Measurements from ENCODE around the gene TBCB. TPM values are rescaled to one million over a fixed set of nuclear protein-coding genes. Genes with fewer than 3 reads are reported as not detected.

Gene TBCB
- total and polyA plus RNA-seq, 2 experiments from 2014 or later, result 123 to 149 TPM

DNA sequence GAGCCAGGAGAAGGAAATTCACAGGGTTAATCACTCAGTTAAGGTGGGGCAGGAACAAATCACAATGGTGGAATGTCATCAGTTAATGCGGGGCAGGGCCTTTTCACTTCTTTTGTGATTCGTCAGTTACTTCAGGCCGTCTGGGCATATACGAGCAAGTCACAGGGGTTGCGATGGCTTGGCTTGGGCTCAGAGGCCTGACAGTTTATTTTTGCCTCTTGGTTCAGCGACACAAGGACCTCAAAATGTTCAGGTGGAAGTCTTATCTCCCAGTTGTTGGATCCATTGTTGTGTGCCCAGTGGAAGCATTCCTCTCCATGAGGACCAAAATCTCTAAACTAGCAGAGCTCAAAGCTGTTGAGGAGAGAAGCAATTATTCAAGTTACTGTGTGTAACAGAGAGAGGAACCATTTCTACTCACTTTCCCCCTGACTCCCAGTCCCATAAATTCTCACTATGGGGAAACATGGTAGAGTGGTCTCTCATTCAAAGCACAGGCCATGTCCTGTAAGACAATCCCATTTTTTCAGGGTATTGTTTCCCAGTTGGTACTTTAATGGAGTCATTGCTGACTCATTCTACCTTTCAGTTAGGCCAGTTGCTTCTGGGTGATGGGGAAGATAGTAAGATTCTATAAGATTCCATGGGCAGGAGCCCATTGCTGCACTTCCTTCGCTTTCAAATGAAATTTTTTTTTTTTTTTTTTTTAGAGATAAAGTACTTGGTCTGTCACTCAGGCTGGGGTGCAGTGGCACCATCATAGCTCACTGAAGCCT is 45.7 kb downstream of the TBCB start:
- DNase-seq (ENCODE audit: low spot score), result no peak
- Histone ChIP-seq H3K36me3 (replicated peaks; ENCODE audit: insufficient read depth, low read depth) (no peaks in the 10 kb centered on the region), H3K9me2 (replicated peaks; ENCODE audit: insufficient read depth) (no peaks in the 10 kb centered on the region), H3K4me3 (no peak overlapping the region), H3K4me2 (no peak overlapping the region), H3K79me2 (no peaks in the 10 kb centered on the region), H3K9me3 (ENCODE audit: low read depth) (no peaks in the 10 kb centered on the region), H3K27me3 (no peaks in the 10 kb centered on the region), H4K20me1 (ENCODE audit: insufficient read depth, poor library complexity, severe bottlenecking) (no peaks in the 10 kb centered on the region), H3K4me1 (ENCODE audit: insufficient read depth) (no peaks in the 10 kb centered on the region), H2AFZ (no peak overlapping the region), H3K27ac (no peak overlapping the region)
- 94% methylated on average over 7 of the region's 7 CpGs for WGBS (ENCODE audit: low lambda C conversion rate, missing lambda C conversion rate)
- TF ChIP-seq EZH2 (IDR thresholded peaks at IDR 0.05; ENCODE audit: borderline replicate concordance), result no peak
- TF ChIP-seq, protein P1, sequence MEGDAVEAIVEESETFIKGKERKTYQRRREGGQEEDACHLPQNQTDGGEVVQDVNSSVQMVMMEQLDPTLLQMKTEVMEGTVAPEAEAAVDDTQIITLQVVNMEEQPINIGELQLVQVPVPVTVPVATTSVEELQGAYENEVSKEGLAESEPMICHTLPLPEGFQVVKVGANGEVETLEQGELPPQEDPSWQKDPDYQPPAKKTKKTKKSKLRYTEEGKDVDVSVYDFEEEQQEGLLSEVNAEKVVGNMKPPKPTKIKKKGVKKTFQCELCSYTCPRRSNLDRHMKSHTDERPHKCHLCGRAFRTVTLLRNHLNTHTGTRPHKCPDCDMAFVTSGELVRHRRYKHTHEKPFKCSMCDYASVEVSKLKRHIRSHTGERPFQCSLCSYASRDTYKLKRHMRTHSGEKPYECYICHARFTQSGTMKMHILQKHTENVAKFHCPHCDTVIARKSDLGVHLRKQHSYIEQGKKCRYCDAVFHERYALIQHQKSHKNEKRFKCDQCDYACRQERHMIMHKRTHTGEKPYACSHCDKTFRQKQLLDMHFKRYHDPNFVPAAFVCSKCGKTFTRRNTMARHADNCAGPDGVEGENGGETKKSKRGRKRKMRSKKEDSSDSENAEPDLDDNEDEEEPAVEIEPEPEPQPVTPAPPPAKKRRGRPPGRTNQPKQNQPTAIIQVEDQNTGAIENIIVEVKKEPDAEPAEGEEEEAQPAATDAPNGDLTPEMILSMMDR (IDR thresholded peaks at IDR 0.05; ENCODE audit: poor library complexity), result no peak
- TF ChIP-seq EZH2phosphoT487 (IDR thresholded peaks at IDR 0.05; ENCODE audit: low read depth, severe bottlenecking, unreplicated experiment), result no peak

DNA sequence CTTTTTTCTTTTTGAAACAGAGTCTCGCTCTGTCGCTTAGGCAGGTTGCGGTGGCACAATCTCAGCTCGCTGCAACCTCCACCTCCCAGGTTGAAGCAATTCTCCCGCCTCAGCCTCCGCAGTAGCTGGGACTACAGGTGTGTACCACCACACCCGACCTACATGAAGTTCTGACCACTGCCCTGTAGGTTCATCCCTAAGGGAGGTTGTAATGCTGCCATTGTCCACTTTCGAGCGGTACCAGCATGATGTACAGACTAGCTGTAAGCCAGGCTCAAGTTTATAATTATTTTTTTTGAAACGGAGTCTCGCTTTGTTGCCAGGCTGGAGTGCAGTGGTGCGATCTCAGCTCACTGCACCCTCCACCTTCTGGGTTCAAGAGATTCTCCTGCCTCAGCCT is 48.5 kb downstream of the TBCB start:
- Histone ChIP-seq H3K9me2 (replicated peaks; ENCODE audit: insufficient read depth) (no peaks in the 10 kb centered on the region), H3K36me3 (replicated peaks; ENCODE audit: insufficient read depth, low read depth) (no peaks in the 10 kb centered on the region), H3K4me2 (no peak overlapping the region), H3K4me1 (ENCODE audit: insufficient read depth) (no peaks in the 10 kb centered on the region), H3K79me2 (no peaks in the 10 kb centered on the region), H3K4me3 (no peak overlapping the region), H3K27me3 (no peaks in the 10 kb centered on the region), H3K27ac (no peak overlapping the region), H2AFZ (no peak overlapping the region), H4K20me1 (ENCODE audit: insufficient read depth, poor library complexity, severe bottlenecking) (no peaks in the 10 kb centered on the region), H3K9me3 (ENCODE audit: low read depth) (no peaks in the 10 kb centered on the region)
- no peak for TF ChIP-seq EZH2 (IDR thresholded peaks at IDR 0.05; ENCODE audit: borderline replicate concordance)
- TF ChIP-seq EZH2phosphoT487 (IDR thresholded peaks at IDR 0.05; ENCODE audit: low read depth, severe bottlenecking, unreplicated experiment), result no peak
- TF ChIP-seq, protein P1 (IDR thresholded peaks at IDR 0.05; ENCODE audit: poor library complexity), result no peak
- no peak for DNase-seq (ENCODE audit: low spot score)
- WGBS (ENCODE audit: low lambda C conversion rate, missing lambda C conversion rate), result 98% methylated on average over 12 of the region's 12 CpGs

DNA sequence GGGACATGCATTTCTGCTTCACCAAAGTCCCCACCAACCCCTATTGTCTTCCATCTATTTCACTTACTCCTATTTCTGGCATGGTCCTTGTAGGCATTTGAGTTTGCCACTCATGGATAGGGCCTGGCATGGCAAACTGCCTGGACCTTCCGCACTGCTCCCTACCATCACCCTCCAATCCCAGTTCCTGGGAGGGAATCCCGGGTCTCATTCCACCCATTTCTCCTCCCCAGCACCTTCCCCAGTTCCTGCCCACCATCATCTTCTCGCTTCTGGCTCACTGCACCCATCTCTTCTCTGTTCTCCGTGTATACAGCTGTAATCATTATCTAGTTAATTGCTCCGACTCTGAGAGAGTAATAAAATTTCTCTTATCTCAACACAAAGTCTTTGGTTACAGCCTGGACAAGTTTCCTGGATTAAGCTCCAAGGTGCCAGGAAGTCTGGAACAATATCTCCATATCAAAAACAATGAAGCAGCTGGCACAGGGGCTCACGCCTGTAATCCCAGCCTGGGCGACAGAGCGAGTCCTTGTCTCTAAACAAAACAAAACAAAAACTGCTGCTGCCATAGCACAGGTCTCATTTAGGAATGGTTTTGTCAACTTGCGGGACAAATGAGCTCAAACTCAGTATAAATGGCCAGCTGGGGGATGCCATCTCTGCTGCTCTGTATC is 54.0 kb downstream of the TBCB start:
- Histone ChIP-seq H3K4me1 (ENCODE audit: insufficient read depth) (peaks cover 12% of the 10 kb centered on the region), H4K20me1 (ENCODE audit: insufficient read depth, poor library complexity, severe bottlenecking) (no peaks in the 10 kb centered on the region), H3K36me3 (replicated peaks; ENCODE audit: insufficient read depth, low read depth) (no peaks in the 10 kb centered on the region), H3K4me3 (no peak overlapping the region), H3K79me2 (no peaks in the 10 kb centered on the region), H3K9me3 (ENCODE audit: low read depth) (no peaks in the 10 kb centered on the region), H2AFZ (no peak overlapping the region), H3K27me3 (no peaks in the 10 kb centered on the region), H3K9me2 (replicated peaks; ENCODE audit: insufficient read depth) (no peaks in the 10 kb centered on the region), H3K4me2 (peak overlapping the region; percentile 63), H3K27ac (peak overlapping the region; percentile 96)
- 32% methylated on average over 9 of the region's 9 CpGs for WGBS (ENCODE audit: low lambda C conversion rate, missing lambda C conversion rate)
- TF ChIP-seq, protein P1 (IDR thresholded peaks at IDR 0.05; ENCODE audit: poor library complexity), result no peak
- no peak for TF ChIP-seq EZH2 (IDR thresholded peaks at IDR 0.05; ENCODE audit: borderline replicate concordance)
- DNase-seq (ENCODE audit: low spot score), result peak; percentile 46
